Measurements from ENCODE around the gene RAG1.
A peak's percentile ranks its signal among the peaks of the same experiment; 100 is the strongest.

Gene RAG1

GRCh38 chr11:36590513-36590912 is 22.7 kb downstream of the RAG1 start:
- DNase-seq (ENCODE audit: low read depth): no peak

GRCh38 chr11:36591433-36591832 is 23.6 kb downstream of the RAG1 start:
- no peak for DNase-seq (ENCODE audit: low read depth)

- peak; percentile 87 for DNase-seq (ENCODE audit: low read depth)
Measured at GRCh38 chr11:36594316-36594989, 26.6 kb downstream of the RAG1 start, which contains the start of gene IFTAP. TSS of gene IFTAP (plus strand) at chr11:36594502. CDS start at chr11:36610104, 15,602 bp downstream.

- DNase-seq (ENCODE audit: low read depth): no peak
Measured at GRCh38 chr11:36596880-36597279, 29.1 kb downstream of the RAG1 start.

- DNase-seq (ENCODE audit: low read depth): no peak
Measured at GRCh38 chr11:36598051-36598450, 30.2 kb downstream of the RAG1 start, which contains the start of gene RAG2. TSS of gene RAG2 (minus strand) at chr11:36598236. CDS start at chr11:36594168, 4,068 bp downstream.

GRCh38 chr11:36600180-36600579 is 32.4 kb downstream of the RAG1 start:
- DNase-seq (ENCODE audit: low read depth): no peak

- DNase-seq (ENCODE audit: low read depth): no peak
Measured at GRCh38 chr11:36601155-36601554, 33.3 kb downstream of the RAG1 start.

GRCh38 chr11:36602135-36602534 is 34.3 kb downstream of the RAG1 start:
- DNase-seq (ENCODE audit: low read depth): no peak

- DNase-seq (ENCODE audit: low read depth): no peak
Measured at GRCh38 chr11:36605221-36606216, 37.7 kb downstream of the RAG1 start.

GRCh38 chr11:36608491-36609199 is 40.8 kb downstream of the RAG1 start:
- DNase-seq (ENCODE audit: low read depth): no peak

GRCh38 chr11:36609383-36609782 is 41.6 kb downstream of the RAG1 start:
- no peak for DNase-seq (ENCODE audit: low read depth)

GRCh38 chr11:36615826-36616225 is 48.0 kb downstream of the RAG1 start:
- no peak for DNase-seq (ENCODE audit: low read depth)

GRCh38 chr11:36617543-36618362 is 49.9 kb downstream of the RAG1 start:
- no peak for DNase-seq (ENCODE audit: low read depth)

GRCh38 chr11:36618363-36619047 is 50.7 kb downstream of the RAG1 start:
- no peak for DNase-seq (ENCODE audit: low read depth)

GRCh38 chr11:36619502-36619901 is 51.7 kb downstream of the RAG1 start:
- DNase-seq (ENCODE audit: low read depth): no peak

GRCh38 chr11:36620246-36620645 is 52.4 kb downstream of the RAG1 start:
- DNase-seq (ENCODE audit: low read depth): no peak

GRCh38 chr11:36622431-36623136 is 54.8 kb downstream of the RAG1 start:
- DNase-seq (ENCODE audit: low read depth): peak; percentile 14

- DNase-seq (ENCODE audit: low read depth): no peak
Measured at GRCh38 chr11:36623494-36623893, 55.7 kb downstream of the RAG1 start.

GRCh38 chr11:36627006-36627405 is 59.2 kb downstream of the RAG1 start:
- DNase-seq (ENCODE audit: low read depth): no peak

GRCh38 chr11:36627471-36627870 is 59.7 kb downstream of the RAG1 start:
- no peak for DNase-seq (ENCODE audit: low read depth)

All from HS-5 (cell line).